ENCODE data around the gene DDX51.

DDX51 gene

GRCh38 chr12:132143336-132144071 is 615 bp downstream of the DDX51 start:
- TF ChIP-seq, protein P1, sequence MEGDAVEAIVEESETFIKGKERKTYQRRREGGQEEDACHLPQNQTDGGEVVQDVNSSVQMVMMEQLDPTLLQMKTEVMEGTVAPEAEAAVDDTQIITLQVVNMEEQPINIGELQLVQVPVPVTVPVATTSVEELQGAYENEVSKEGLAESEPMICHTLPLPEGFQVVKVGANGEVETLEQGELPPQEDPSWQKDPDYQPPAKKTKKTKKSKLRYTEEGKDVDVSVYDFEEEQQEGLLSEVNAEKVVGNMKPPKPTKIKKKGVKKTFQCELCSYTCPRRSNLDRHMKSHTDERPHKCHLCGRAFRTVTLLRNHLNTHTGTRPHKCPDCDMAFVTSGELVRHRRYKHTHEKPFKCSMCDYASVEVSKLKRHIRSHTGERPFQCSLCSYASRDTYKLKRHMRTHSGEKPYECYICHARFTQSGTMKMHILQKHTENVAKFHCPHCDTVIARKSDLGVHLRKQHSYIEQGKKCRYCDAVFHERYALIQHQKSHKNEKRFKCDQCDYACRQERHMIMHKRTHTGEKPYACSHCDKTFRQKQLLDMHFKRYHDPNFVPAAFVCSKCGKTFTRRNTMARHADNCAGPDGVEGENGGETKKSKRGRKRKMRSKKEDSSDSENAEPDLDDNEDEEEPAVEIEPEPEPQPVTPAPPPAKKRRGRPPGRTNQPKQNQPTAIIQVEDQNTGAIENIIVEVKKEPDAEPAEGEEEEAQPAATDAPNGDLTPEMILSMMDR (IDR thresholded peaks at IDR 0.05; ENCODE audit: insufficient read depth, low read length, missing control alignments), result no peak
- ChIA-PET POLR2A (no interaction called here), CTCF (interaction anchor here (1.4 to 2.7 kb wide), 2 partner anchors 10 to 11 kb away, joined by 5 to 8 read pairs; no protein-coding TSS in a partner anchor)
- H3K4me3 ChIP-seq (ENCODE audit: low read depth, low read length), result peak overlapping the region; percentile 88
- DNase-seq (ENCODE audit: low read depth, low spot score), result no peak

- H3K4me3 ChIP-seq (ENCODE audit: low read depth, low read length), result peak overlapping the region; percentile 88
- TF ChIP-seq, protein P1 (IDR thresholded peaks at IDR 0.05; ENCODE audit: insufficient read depth, low read length, missing control alignments), result no peak
- CTCF ChIA-PET, result interaction anchor here (1.4 to 2.7 kb wide), 3 partner anchors 9 to 11 kb away, joined by 5 to 8 read pairs (median 7); no protein-coding TSS in a partner anchor
- DNase-seq (ENCODE audit: low read depth, low spot score), result no peak
- POLR2A ChIA-PET, result no interaction called here
Measured at GRCh38 chr12:132142679-132143335, 1.3 kb downstream of the DDX51 start.

DNA sequence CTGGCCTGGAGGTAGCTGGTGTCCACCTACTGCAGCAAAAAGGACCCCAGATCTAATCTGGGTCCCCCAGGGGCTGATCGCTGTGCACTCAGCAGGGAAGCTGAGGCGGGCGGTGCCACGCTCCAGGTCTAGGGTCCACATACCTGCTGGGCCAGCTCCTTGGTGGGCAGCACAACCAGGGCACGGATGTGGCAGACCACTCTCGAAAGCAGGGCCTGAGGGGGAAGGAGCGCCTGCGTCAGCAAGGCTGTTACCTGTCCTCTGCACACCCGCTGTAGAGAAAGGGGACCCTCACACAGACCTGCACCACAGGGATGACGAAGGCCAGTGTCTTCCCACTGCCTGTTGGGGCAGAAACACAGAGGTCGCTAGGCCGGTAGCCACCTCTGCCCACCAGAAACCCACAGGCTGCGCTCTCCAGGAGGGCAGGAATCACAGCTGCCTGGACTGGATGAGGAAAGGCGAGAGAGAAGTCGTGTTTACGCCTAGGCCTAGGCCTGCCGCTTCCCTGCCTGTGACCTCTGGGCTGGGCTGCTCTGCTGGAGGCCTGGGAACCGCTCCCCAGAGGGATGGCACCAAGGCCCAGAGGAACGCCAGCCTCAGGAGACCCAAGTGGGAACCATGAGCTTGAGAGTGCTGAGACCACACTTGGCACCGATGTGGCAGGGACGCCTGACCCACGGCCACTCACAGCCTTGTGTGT is 2.0 kb downstream of the DDX51 start:
- TF ChIP-seq, protein P1 (IDR thresholded peaks at IDR 0.05; ENCODE audit: insufficient read depth, low read length, missing control alignments), result no peak
- CTCF ChIA-PET, result interaction anchor here (1.4 to 2.7 kb wide), 3 partner anchors 10 to 12 kb away, joined by 5 to 8 read pairs (median 7); no protein-coding TSS in a partner anchor
- POLR2A ChIA-PET, result interaction anchor here (1.5 kb wide), 1 partner anchor 9 kb away, joined by 3 read pairs; no protein-coding TSS in a partner anchor
- H3K4me3 ChIP-seq (ENCODE audit: low read depth, low read length), result peak overlapping the region; percentile 3
- DNase-seq (ENCODE audit: low read depth, low spot score), result no peak

- ChIA-PET CTCF (interaction anchor here (0.6 to 2.7 kb wide), 3 partner anchors 11 to 382 kb away, joined by 3 to 8 read pairs (median 7); no protein-coding TSS in a partner anchor), POLR2A (interaction anchor here (1.5 kb wide), 1 partner anchor 9 kb away, joined by 3 read pairs; no protein-coding TSS in a partner anchor)
- TF ChIP-seq, protein P1 (IDR thresholded peaks at IDR 0.05; ENCODE audit: insufficient read depth, low read length, missing control alignments), result no peak
Measured at GRCh38 chr12:132140918-132141841, 2.9 kb downstream of the DDX51 start.

DNA sequence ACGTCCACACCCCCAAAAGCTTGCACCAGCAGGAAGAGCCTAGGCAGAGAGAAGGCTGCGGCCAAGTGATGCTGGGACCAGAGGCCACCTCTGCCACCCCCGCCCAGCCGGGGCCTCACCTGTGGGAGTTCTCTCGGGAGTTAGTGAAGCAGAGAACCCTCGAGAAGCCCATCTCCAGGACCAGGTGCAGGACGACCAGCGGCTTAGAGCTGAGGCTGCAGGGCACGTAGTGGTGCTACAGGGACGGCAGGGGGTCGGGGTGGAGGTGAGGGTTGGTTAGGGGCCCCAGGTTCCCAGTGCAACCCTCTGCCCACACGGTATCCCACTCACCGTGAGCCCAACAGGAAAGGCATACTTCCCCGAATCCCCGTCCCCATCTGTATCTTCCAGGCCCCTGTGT is 3.6 kb downstream of the DDX51 start:
- DNase-seq (ENCODE audit: low read depth, low spot score), result no peak
- ChIA-PET POLR2A (no interaction called here), CTCF (interaction anchor here (0.6 kb wide), 1 partner anchor 383 kb away, joined by 3 read pairs; no protein-coding TSS in a partner anchor)
- TF ChIP-seq, protein P1 (IDR thresholded peaks at IDR 0.05; ENCODE audit: insufficient read depth, low read length, missing control alignments), result no peak
- H3K4me3 ChIP-seq (ENCODE audit: low read depth, low read length), result no peak overlapping the region

More at GRCh38 chr12:132140918-132141841, 2.9 kb downstream of the DDX51 start:
- no peak overlapping the region for H3K4me3 ChIP-seq (ENCODE audit: low read depth, low read length)
- no peak for DNase-seq (ENCODE audit: low read depth, low spot score)

Measured in AG04449 (cell line).